Measurements from ENCODE around the gene ENAH.
"Not testable (repeated sequence)": the region's sequence is repeated elsewhere in the genome, so short reads cannot be mapped to it uniquely, and the experiment has no call there.

Gene ENAH

DNA sequence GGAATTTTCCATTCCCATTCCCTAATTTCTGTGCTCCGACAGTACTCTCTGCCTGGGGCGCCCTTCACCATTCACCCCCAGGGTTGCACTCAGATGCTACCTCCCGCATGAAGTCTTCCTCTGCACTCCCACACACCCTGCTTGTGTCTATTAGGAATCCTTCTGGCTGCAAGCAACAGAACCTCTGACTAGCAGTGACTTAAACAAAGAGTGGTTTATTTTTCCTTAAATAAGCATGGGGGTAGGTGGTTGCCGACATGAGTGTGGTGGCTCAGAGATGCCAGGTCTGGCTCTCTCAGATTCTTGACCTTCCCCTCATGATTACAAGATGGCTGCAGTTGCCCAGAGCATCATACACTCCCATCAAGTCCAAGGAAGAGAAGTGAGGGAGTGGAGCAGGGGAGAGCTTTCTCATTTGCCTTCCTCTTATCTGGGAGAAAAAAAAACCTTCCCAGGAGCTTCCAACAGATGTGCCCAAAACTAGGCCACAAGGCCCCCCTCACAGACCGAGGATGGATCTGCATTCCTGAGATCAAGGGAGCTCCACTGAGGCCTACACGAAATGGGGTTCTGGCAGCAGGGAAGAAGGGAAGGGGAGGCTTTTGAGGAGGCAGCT, 175.5 kb downstream of the ENAH start:
- TF ChIP-seq GATA1 (IDR thresholded peaks at IDR 0.05; ENCODE audit: low read depth, low read length) (no peak), POLR2A (IDR thresholded peaks at IDR 0.05; ENCODE audit: low read length) (no peak)
- no peak for DNase-seq

DNA sequence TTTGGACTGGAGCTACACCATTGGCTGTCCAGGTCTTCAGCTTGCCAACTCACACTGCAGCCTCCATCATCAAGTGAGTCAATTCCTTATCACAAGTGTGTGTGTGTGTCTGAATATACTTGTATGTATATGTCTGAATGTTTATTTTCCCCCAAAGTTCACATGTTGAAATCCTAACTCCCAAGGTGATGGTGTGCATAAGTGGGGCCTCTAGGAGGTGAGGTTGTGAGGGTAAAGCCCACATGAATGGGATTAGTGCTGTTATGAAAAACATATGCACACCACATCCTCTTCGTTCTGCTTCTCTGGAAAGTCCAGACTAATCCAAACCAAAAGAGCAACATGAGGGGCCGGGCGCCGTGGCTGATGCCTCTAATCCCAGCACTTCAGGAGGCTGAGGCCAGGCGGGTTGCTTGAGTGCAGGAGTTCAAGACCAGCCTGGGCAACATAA, 176.4 kb downstream of the ENAH start:
- TF ChIP-seq GATA1 (IDR thresholded peaks at IDR 0.05; ENCODE audit: low read depth, low read length), result no peak
- no peak for TF ChIP-seq POLR2A (IDR thresholded peaks at IDR 0.05; ENCODE audit: low read length)
- DNase-seq, result no peak

DNA sequence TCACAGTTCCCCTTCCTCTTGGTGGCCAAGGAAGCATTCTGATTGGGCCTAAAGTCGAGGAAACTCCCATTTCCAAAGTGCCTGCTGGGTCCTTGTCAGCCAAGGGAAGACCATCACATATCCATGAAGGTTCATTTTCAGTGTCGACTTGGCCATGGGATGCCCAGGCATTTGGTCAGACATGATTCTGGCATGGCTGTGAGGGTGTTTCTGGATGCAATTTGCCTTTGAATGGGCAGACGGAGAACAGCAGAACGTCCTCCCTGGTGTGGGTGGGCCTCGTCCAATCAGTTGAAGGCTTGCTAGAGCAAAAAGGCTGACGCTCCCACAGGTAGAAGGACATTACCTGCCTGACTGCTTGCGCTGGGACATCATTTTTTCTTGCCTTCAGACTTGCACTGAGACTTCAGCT, 176.8 kb downstream of the ENAH start:
- DNase-seq, result no peak
- no peak for TF ChIP-seq GATA1 (IDR thresholded peaks at IDR 0.05; ENCODE audit: low read depth, low read length)
- TF ChIP-seq POLR2A (IDR thresholded peaks at IDR 0.05; ENCODE audit: low read length), result no peak

DNA sequence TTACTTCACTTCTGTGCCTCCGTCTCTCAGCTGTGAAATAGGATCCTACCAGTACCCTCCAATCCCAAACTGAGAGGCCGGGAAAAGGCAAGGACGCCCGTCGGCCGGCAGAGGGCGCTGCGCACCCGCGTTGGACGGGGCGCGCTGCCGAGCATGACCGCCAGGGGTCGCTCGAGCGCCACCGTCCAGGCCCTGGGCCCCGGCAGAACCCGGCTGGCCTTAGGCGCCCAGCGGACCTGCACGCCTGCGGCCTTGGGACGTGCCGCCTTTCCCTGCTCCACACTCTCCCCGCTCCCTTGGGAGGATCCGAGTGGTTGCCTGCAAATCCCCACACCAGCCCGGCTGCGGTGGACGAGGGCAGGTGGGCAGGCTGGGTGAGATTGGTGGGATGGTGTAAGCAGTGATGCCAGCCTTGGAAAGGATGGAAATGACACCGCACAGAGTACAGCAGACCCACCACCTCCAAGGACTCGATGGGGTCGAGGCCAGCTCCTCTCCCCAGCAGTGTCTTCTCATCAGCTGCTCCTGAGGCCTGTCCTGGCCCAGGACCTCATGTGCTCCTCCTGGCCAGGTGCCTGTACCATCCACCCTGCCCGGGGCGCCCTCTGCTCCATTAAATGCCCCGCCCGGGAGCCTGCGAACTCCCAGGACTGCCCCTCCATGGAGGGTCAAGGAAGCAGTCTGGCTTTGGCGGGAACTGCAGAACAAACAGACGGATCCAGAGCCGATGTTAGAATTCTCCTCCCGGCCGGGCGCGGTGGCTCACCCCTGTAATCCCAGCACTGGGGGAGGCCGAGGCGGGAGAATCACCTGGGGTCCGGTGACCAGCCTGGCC, 177.7 kb downstream of the ENAH start:
- peak; percentile 77 to 89 for DNase-seq
- no peak for TF ChIP-seq POLR2A (IDR thresholded peaks at IDR 0.05; ENCODE audit: low read length)
- no peak for TF ChIP-seq GATA1 (IDR thresholded peaks at IDR 0.05; ENCODE audit: low read depth, low read length)

DNA sequence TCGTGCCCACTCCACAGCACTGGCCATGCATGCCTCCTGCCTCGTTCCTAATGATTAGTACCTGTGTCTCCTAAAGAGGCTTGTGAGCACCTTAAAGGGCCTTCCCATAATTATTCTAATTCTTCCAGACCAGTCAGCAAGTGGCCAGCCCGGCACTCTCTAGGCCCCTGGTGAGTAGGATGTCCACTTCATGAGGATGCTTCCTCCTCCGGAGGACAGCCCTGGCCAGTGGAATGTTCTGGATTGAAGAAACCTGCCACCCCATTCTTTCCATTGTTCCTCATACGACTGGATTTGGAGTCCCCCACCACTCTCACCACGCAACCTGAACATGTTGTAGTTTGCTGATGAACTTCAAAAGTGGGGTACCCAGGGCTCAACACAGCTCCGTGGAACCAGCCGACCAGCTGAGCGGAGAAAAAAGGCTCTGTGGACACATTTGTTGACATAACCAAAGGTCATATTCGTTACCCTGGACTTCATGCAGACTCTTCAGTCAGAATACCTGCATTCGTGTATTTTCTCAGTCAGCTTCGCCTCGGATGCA, 178.4 kb downstream of the ENAH start:
- no peak for TF ChIP-seq POLR2A (IDR thresholded peaks at IDR 0.05; ENCODE audit: low read length)
- TF ChIP-seq GATA1 (IDR thresholded peaks at IDR 0.05; ENCODE audit: low read depth, low read length), result no peak
- no peak for DNase-seq

DNA sequence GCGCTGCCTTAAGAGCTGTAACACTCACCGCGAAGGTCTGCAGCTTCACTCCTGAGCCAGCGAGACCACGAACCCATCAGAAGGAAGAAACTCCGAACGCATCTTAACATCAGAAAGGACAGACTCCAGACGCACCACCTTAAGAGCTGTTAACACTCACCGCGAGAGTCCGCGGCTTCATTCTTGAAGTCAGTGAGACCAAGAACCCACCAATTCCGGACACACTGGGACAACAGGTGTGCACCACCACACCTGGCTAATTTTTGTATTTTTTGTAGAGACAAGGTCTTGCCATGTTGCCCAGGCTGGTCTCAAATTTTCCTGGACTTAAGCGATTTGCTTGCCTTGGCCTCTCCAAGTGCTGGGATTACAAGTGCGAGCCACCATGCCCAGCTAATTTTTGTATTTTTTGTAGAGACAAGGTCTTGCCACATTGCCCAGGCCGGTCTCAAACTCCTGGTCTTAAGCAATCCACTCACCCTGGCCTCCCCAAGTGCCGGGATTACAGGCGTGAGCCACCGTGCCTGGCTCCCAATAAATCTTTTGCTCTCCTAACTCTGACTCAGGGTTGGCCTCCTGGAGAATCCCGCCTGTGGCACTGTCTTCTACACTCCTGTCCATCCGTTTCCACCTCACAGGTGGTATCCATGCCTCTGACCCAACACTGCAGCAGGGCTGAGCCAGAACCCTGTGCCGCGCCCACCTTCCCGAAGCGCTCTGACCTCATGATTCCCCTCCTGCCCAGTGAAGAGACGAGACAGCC, 179.1 kb downstream of the ENAH start:
- DNase-seq, result not testable (repeated sequence)

DNA sequence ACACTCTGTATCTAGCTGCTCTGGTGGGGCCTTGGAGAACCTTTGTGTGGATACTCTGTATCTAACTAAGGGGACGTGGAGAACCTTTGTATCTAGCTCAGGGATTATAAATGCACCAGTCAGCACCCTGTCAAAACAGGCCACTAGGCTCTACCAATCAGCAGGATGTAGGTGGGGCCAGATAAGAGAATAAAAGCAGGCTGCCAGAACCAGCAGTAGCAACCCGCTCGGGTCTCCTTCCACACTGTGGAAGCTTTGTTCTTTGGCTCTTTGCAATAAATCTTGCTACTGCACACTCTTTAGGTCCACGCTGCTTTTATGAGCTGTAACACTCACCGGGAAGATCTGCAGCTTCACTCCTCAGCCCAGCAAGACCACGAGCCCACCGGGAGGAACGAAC, 179.7 kb downstream of the ENAH start:
- DNase-seq, result not testable (repeated sequence)

DNA sequence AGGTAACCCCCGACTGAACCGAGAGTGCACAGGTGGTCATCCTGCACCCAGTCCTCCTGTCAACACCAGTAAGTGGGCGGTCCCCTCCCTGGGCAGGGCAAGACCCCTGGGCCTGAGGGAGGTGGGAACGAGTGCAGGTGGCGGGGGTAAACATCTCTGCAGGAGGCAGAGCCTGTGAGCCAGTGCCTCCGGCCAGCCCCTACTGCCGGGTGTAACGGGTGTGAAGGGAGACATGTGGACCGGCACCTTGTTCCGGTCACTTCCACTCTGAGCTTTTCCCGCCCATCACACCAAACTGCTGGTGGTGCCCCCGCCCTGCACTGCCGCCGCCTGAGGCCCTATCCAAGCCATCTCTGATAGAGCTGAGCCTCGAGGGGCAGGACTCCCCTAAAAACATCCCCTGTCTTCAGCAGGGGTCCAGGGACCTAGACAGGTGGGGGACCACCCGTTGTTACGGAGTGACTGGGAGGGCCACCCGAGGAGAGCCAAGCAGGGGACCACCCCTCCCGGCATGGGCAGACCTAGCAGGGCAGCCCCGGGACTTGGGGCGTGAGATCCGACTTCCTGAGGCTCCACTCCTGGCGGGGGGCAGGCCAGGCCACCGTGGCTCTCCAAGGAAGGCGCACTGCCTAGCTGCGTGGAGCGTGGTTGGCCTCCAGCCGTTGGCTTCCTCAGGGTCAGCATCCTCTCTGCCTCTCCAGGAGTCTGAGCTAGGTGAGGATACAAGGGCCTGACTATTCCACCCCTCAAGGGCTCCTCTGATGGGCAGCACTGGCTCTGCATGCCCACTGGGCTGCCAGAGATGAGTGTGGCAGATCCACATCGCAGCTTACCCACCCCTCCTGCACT, 181.2 kb downstream of the ENAH start:
- TF ChIP-seq POLR2A (IDR thresholded peaks at IDR 0.05; ENCODE audit: low read length) (no peak), GATA1 (IDR thresholded peaks at IDR 0.05; ENCODE audit: low read depth, low read length) (no peak)
- no peak for DNase-seq

DNA sequence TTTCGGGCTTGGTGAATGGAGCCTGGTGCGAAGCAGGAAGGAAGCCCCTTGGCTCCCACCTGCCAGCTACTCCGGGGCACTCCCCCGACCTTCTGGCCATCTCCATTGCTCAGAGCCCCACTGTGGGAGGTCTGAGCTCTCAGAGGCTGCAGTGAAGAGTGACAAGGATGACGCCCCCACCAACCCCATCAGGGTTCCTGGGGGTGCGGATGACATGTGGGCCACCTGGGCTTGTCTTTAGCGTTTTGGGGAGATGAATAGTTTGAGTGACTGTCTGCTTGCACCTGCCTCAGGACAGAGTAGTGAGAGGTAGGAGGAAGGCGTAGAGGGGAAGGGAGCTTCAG, 181.8 kb downstream of the ENAH start:
- DNase-seq, result no peak
- TF ChIP-seq POLR2A (IDR thresholded peaks at IDR 0.05; ENCODE audit: low read length) (no peak), GATA1 (IDR thresholded peaks at IDR 0.05; ENCODE audit: low read depth, low read length) (no peak)

DNA sequence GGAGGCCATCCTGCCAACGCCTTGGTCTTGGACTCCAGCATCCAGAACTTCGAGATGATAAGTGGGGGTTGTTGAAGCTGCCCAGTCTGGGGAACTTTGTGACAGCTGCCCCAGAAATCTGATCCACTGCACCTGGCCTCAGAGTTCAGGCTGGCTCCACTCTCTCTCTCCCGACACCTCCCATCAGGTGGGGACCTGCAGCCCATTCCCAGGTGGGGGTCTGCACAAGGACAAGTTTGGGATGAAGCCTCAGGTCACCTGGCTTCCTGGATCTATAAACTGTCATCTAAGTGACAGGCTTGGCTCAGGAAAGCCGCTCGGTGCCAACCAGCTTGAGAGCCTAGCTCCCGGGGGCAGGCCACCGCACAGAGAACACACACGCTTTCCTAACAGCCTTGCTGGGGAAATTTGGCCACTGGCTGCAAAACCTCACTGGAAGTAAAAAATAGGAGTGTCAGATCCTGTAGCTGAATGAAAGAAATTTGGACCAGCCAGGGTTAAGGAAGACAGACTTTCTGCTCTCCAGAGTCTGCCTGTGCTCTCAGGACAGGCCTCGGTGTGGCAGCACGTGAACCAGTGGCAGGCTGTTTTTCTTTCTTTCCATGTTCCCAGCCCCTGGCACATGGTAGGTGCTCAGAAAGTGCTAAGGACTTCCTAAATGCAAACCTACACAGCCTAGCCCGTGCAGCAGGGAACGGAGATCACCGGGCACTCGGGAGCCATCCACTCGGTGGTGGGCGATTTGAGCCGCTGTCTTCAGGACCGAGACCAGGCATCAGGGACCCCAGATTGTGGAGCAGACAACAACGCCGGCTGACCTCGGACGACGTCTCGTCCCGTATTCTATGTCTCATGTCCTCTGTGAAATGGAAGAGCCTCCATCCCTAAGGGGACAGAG, 182.5 kb downstream of the ENAH start:
- TF ChIP-seq POLR2A (IDR thresholded peaks at IDR 0.05; ENCODE audit: low read length) (no peak), GATA1 (IDR thresholded peaks at IDR 0.05; ENCODE audit: low read depth, low read length) (no peak)
- DNase-seq, result no peak

DNA sequence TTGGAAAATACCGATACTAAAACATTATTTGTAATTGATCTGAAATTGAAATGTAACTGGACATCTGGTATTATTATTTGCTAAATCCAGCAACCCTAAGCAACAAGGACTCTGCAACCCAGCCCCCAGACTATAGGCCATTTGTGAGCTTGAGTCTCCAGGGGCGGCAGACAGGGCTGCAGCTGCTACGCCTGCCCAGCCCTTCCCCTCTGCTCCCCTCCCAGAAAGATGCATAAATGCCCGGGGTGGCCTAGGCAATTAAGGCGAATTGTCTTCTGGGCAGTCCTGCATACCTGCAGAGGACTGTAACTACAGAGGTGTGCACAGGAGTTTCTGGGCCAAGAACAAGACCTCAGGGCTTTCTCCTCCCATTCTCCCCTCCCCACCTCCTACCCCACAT, 183.9 kb downstream of the ENAH start:
- no peak for DNase-seq
- no peak for TF ChIP-seq POLR2A (IDR thresholded peaks at IDR 0.05; ENCODE audit: low read length)
- TF ChIP-seq GATA1 (IDR thresholded peaks at IDR 0.05; ENCODE audit: low read depth, low read length), result no peak

DNA sequence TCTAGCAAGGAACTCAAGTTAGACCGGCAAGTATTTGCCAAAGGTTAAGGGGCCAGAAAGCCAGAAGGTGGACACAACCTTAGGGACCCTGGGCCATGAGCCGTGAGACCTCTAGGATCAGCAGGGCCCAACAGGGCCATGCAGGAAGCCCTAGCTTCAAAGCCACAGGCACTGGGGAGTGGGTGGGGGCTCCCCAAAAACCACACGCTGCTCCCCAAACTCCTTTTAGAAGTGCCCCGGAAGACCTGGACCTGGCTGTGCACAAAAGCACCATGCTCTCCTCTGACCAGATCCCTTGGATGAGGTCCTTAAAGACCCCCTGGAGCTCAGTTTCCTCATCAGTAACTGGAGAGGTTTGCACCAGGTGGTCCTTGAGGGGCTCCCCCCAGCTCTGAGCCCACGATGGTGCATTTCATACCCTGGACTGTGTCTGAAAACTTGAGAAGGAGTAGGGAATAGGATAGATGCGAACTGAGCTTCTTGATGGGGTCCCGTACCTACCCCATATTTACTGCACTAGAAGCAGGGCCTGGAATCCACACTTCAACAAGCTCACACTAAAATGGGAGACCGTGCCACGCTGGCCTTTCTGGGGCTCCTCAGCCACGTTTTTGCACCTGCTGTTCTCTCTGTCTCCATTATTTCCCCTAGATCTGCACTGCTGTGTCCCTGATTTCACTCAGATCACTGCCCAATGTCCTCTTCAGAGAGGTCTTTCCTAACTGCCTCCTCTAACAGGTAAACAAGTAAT, 184.5 kb downstream of the ENAH start:
- no peak for DNase-seq
- TF ChIP-seq GATA1 (IDR thresholded peaks at IDR 0.05; ENCODE audit: low read depth, low read length) (no peak), POLR2A (IDR thresholded peaks at IDR 0.05; ENCODE audit: low read length) (no peak)

Data from erythroblast (primary cell).